HG03280 (cell line): Measurements from ENCODE around the gene LDLRAD4.
"Not testable (repeated sequence)": the region's sequence is repeated elsewhere in the genome, so short reads cannot be mapped to it uniquely, and the experiment has no call there.

Source experiments
- ATAC-seq: cut with Tn5 transposase; IDR thresholded peaks from one replicate; pipeline ENCODE4 v1.9.1; 2021; ENCODE audit warnings: mild to moderate bottlenecking, moderate library complexity; ENCODE audit not compliant: unreplicated experiment

LDLRAD4 gene

GRCh38 chr18:13676471-13676870 lies 457.9 kb downstream of the LDLRAD4 start:
- no peak for ATAC-seq

- not testable (repeated sequence) for ATAC-seq
Measured at GRCh38 chr18:13677350-13677749, 458.8 kb downstream of the LDLRAD4 start.

DNA sequence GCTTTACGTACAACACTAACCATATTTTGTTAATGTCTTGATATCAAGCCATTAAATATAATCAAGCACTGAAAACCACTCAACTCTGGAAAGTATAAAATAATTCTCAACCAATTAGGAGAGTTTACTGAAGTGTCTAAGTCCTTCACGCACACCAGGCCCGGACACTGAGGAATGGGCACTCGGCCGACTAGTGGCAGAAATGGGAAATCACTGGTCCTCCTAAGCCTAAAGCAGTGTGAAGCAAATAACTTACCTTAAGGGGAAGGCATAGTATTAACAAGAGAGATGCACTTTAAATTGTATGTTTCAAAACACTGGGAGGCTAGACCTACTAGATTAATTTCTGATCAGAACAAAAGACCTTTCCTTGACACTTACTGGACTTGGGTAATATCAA lies 462.1 kb downstream of the LDLRAD4 start:
- no peak for ATAC-seq

DNA sequence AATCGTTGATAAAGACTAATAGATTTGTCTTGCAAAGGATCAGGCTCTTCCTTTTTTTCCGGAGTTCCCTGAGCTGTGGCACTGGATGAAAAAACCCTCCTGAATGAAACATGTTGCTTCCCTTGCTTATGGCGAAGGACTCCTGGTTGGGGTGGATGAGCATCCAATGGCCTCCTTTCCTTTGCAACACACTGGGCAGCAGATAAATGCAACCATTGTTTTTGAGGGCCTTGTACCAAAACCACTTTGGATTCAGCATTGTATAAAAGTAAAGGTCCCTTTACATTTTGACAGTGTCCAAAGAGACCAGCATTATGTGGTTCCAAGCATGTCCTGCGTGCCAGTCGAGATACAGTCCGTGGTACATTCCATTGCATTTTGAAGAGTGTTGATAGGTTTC lies 463.1 kb downstream of the LDLRAD4 start:
- ATAC-seq = no peak

- no peak for ATAC-seq
Measured at GRCh38 chr18:13684546-13684945, 466.0 kb downstream of the LDLRAD4 start.

DNA sequence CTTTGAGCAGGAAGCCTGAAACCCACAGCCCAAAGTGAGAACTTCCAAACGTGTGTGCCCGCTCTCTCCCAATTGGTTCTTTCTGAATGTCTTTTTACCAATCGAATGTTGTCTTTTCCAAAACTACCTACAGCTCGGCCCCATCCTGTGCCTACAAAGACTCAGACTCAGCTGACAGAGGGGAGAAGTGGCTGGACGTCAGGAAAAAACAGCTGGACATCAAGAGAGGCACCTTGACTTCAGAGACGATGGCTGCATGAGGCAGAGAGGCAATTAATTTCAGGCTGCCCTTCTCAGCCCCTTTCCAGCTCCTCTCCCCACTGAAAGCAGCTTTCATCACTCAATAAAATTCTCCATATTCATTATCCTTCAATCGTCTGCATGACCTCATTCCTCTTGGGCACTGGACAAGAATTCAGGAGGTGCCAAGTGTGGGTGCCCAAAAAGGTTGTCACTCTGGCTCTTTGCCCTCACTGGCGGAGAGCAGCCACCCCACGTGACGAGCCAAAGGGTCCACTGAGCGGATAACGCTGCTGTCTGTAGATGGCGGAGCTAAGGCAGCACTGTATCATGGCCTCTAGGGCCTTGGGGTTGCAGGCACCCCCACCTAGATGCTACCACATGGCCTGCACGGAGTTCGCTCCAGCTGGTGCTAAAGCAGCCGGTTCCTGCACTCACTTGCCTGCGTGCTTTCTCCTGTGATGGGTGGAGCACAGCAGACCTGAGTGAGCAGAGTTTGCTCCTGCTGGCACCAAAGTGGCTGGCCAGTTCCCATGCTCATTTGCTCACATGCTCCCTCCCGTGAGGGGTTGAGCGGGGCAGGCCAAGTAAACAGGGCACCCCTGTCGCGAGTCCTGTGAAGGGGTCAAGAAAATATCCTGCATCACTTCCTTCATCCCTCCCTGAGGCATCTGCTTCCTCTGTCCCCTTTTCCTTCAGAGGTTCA lies 469.9 kb downstream of the LDLRAD4 start:
- no peak for ATAC-seq

DNA sequence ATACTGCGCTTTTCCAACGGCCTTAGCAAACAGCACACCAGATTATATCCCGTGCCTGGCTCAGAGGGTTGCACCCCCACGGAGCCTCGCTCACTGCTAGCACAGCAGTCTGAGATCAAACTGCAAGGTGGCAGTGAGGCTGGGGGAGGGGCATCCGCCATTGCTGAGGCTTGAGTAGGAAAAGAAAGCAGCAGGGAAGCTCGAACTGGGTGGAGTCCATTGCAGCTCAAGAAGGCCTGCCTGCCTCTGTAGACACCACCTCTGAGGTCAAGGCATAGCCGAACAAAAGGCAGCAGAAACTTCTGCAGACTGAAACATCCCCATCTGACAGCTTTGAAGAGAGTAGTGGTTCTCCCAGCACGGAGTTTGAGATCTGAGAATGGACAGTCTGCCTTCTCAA lies 471.5 kb downstream of the LDLRAD4 start:
- ATAC-seq = not testable (repeated sequence)

DNA sequence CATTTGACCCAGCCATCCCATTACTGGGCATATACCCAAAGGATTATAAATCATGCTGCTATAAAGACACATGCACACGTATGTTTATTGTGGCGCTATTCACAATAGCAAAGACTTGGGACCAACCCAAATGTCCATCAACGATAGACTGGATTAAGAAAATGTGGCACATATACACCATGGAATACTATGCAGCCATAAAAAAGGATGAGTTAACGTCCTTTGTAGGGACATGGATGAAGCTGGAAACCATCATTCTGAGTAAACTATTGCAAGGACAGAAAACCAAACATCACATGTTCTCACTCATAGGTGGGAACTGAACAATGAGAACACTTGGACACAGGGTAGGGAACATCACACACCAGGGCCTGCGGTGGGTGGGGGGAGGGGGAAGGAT lies 476.8 kb downstream of the LDLRAD4 start:
- not testable (repeated sequence) for ATAC-seq

DNA sequence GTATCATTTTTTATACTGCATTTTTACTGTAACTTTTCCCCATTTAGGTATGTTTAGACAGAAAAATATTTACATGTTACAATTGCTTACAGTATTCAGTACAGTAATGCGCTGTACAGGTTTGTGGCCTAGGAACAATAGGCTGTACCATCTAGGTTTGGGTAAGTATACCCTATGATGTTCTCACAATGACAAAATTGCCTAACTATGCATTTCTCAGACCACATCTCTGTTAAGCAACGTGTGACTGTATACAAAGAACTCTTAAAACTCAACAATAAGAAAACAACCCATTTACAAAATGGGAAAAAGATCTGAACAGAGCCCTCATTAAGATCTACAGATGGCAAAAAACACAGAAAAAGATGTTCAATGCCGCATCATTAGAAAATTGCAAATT lies 478.4 kb downstream of the LDLRAD4 start:
- no peak for ATAC-seq

DNA sequence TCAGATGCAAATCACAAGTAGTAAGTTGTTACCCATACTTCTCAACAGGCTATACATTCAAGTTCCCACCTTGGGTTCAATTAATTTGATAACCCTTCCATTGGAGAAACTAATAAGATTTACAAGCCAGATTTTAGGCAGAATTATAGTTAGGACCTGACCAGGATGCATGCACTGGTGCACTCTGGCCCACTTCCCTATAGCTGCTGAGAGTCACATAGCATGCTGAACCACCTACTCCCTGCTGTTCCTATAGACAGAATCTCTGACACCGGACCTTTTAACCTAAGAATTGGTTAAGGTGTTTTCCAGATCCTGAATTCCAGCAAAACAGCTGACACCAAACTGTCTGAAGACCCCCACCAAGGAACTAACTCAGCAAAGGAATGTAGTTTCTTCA lies 481.6 kb downstream of the LDLRAD4 start:
- ATAC-seq = no peak
